ENCODE results near the gene ITPKB.

ITPKB gene

DNA sequence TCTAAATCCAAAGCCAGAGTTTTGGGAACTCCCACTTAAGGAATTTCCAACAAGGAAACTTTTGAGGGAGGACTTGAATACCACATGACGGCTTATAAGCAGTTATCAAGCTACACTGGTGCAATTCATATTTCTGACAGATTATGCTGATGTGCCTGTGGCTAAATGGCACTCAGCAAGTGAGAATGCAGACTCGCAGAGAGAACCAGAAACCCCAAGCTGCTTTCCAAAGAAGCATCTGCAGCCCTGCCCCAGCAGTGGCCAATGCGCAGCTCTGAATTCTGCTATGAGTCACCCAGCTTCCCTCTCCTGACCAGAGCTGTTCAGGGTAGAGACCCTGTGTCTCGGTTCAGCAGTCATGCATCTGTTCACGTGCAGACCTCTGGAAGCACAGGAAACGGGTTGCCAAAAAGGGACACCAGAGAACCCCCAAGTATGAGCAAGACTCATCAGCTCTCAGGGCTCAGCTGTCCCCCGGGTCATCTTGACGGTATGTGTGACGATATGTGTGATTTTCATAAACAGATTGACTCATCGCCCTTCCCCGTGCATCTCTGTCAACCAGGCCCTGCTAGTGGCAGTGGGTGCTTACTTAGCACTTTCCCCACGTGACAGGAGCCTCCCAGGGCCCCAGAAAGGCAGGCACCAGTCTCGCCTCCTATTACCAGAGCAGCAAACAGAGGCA, 76.3 kb downstream of the ITPKB start:
- TF ChIP-seq, protein P1, sequence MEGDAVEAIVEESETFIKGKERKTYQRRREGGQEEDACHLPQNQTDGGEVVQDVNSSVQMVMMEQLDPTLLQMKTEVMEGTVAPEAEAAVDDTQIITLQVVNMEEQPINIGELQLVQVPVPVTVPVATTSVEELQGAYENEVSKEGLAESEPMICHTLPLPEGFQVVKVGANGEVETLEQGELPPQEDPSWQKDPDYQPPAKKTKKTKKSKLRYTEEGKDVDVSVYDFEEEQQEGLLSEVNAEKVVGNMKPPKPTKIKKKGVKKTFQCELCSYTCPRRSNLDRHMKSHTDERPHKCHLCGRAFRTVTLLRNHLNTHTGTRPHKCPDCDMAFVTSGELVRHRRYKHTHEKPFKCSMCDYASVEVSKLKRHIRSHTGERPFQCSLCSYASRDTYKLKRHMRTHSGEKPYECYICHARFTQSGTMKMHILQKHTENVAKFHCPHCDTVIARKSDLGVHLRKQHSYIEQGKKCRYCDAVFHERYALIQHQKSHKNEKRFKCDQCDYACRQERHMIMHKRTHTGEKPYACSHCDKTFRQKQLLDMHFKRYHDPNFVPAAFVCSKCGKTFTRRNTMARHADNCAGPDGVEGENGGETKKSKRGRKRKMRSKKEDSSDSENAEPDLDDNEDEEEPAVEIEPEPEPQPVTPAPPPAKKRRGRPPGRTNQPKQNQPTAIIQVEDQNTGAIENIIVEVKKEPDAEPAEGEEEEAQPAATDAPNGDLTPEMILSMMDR (IDR thresholded peaks at IDR 0.05; ENCODE audit: low read depth, low read length): no peak
- DNase-seq (ENCODE audit: low read depth in 2 of 2): peak; percentile 91 to 97
- H3K4me3 ChIP-seq (replicated peaks in 1 of 2; ENCODE audit: low read depth in 2 of 2, low read length in 2 of 2): no peak overlapping the region

DNA sequence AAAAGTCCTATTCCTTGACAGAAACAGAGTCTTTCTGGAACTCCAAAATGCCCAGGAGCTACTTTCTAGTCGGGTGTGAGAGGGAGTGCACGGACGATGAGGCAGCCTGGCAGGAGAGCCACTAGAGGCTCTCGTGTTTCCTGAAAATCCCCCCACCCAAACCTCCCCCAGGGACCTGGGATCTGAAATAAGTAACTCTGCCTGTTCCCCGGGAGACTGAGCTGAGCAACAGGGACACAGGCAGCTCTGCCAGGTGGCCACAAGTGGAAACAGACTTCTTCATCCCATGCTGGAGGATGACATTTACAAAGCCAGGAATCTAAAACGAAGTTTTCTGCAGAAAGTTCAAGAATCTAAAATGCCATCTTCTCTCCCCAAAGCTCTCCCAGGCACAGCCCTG, 77.1 kb downstream of the ITPKB start:
- no peak overlapping the region for H3K4me3 ChIP-seq (replicated peaks in 1 of 2; ENCODE audit: low read depth in 2 of 2, low read length in 2 of 2)
- TF ChIP-seq, protein P1 (IDR thresholded peaks at IDR 0.05; ENCODE audit: low read depth, low read length): no peak
- DNase-seq (ENCODE audit: low read depth in 2 of 2): peak in 1 of 2 donors; percentile 24

DNA sequence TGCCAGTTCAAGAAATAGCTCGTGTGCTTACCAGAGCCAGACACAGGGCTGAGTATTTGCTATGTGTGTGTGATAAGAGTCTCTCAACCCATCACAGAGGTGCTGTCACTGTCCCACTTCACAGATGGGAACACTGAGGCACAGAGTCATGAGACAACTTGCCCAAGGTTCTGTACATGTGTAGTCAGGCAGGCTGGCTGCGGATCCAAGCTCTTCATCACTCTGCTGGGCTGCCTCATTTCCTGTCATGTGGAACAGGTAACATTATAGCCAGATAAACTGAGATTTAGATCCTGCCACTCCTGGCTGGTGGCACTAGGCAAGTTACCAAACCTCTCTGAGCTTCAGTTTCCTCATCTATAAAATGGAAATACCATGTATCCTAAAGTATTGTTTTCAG, 77.8 kb downstream of the ITPKB start:
- TF ChIP-seq, protein P1 (IDR thresholded peaks at IDR 0.05; ENCODE audit: low read depth, low read length): no peak
- H3K4me3 ChIP-seq (replicated peaks in 1 of 2; ENCODE audit: low read depth in 2 of 2, low read length in 2 of 2): no peak overlapping the region
- no peak for DNase-seq (ENCODE audit: low read depth in 2 of 2)

DNA sequence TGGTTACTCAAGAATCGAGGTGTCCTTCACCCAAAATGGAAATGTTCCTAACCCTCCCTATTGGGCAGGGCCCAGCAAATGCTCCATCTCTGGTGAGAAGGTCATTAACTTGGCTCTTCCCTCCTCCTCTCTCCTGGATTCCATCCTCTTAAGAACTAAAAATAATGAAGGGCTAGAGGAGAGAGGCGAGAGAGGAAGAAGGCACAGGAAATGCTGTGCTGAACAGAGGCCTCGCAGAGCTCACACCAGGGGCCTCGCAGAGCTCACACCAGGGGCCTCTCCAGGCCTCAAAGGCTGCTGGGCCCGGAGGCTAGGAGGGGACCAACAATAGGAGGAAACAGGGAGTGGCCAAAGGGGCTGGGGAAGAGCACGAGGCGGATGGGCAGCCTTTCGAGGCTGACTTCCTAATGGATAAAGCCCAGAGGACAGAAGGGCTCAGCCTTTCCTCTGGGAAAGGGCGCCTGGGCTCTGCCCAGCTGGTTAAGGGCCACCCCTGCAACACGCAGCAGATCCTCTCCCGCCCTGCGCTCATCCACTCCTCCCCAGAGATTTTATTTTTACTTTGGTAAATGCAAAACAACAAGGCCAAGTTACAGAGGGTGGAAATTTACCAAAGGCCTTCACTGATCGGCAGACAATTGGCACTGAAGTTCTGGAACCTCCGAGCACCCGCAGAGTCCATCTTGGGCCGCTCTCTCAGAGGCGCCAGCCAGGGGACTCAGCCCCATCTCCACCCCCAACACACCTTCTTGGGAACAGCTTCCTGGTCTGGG, 78.5 kb downstream of the ITPKB start:
- peak in 1 of 2 donors; percentile 51 for DNase-seq (ENCODE audit: low read depth in 2 of 2)
- H3K4me3 ChIP-seq (replicated peaks in 1 of 2; ENCODE audit: low read depth in 2 of 2, low read length in 2 of 2): no peak overlapping the region
- TF ChIP-seq, protein P1 (IDR thresholded peaks at IDR 0.05; ENCODE audit: low read depth, low read length): no peak

DNA sequence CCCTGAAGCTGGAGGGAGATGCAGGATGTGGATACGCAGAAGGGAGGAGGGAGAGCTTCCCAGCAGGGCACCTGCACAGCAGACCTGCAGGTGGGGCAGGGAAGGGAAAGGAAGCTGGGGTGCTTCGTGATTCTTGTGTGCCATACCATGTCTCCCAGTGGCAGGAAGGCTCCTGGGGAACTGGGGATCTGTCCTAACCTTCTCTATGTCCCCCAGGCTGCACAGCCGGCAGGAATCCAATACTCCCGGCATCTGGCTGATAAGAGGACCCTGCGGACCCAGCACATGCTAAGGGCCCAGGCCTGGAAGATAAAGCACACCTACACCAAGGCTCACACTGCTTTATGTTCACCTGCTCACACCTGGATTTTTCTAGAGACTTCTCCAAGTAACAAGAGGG, 79.4 kb downstream of the ITPKB start:
- no peak overlapping the region for H3K4me3 ChIP-seq (replicated peaks in 1 of 2; ENCODE audit: low read depth in 2 of 2, low read length in 2 of 2)
- TF ChIP-seq, protein P1 (IDR thresholded peaks at IDR 0.05; ENCODE audit: low read depth, low read length): no peak
- no peak for DNase-seq (ENCODE audit: low read depth in 2 of 2)

DNA sequence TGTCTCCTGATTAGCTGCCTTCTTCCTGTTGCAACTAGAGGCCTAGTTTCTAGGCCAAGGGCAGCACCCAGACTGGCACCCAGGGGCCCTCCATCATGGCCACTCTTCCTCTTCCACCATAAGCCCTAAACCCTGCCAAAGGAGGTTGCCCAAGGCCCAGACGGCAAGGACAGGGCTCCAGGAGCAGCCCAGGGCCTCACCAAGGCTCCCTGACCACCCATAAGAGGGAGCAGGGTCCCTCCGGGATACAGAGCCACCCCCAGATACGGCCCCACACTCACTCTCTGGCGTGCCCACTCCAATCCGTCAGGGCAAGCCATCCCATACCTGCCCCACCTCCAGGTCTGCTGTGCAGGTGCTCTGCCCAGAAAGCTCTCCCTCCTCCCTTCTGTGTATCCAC, 79.9 kb downstream of the ITPKB start:
- TF ChIP-seq, protein P1 (IDR thresholded peaks at IDR 0.05; ENCODE audit: low read depth, low read length): no peak
- H3K4me3 ChIP-seq (replicated peaks in 1 of 2; ENCODE audit: low read depth in 2 of 2, low read length in 2 of 2): no peak overlapping the region
- no peak for DNase-seq (ENCODE audit: low read depth in 2 of 2)
